Measurements from ENCODE around the gene NAB2. TPM values are rescaled to one million over a fixed set of nuclear protein-coding genes. Genes with fewer than 3 reads are reported as not detected.

The NAB2 gene
- total and polyA plus RNA-seq, 2 experiments from 2014 or later, result 21.6 to 107 TPM

DNA sequence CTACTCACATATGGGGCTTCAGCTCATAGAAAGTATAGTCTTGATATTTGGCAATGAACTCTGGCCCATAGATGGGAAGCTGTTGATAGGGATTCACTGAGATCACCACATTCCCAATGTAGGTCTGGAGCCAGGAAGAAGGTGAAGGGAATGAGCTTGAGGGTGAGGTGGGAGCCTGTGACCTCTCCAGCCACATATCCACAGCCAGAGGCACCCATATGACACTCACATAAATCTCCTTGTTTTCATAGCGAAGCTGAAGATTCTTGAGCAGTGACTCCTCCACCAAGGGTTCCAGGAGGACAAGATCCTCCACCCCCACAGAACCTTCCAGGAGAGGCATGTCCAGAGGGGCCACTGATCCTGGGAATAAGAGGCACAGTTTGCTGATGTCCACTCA is 40.9 kb upstream of the NAB2 start:
- H3K9me2 ChIP-seq (ENCODE audit: insufficient read depth), result no peaks in the 10 kb centered on the region
- WGBS, 2 experiments (ENCODE audit: low coverage in 1 of 2, low lambda C conversion rate in 2 of 2, missing lambda C conversion rate in 2 of 2), result 15 to 20% methylated on average over 1 of the region's 1 CpG
- 0 out of 2 replicates have a peak, but pooled peaks cover 7% of the 10 kb centered on the region for H3K4me1 ChIP-seq (ENCODE audit: insufficient read depth)
- H3K4me2 ChIP-seq (ENCODE audit: unreplicated experiment), result no peak overlapping the region
- H3K4me3 ChIP-seq, result no peak overlapping the region
- H4K20me1 ChIP-seq (ENCODE audit: insufficient read depth), result no peaks in the 10 kb centered on the region
- H3K27me3 ChIP-seq (replicated peaks; ENCODE audit: insufficient read depth), result peaks cover 9% of the 10 kb centered on the region; the same call in 1 of the 2 replicates
- in situ Hi-C loops (cut with MboI), result no loop called here
- no peaks in the 10 kb centered on the region for H3K79me2 ChIP-seq (ENCODE audit: insufficient read depth)
- H2AFZ ChIP-seq, result no peak overlapping the region
- TF ChIP-seq EZH2phosphoT487 (IDR thresholded peaks at IDR 0.05; ENCODE audit: insufficient read depth, low read depth) (no peak), EZH2 (IDR thresholded peaks at IDR 0.05; ENCODE audit: insufficient read depth, poor library complexity, severe bottlenecking) (no peak)
- no peak overlapping the region for H3K9ac ChIP-seq
- no peaks in the 10 kb centered on the region for H3K9me3 ChIP-seq (ENCODE audit: low read depth)
- no peak overlapping the region for H3K27ac ChIP-seq
- no peaks in the 10 kb centered on the region for H3K36me3 ChIP-seq (ENCODE audit: low read depth)
- DNase-seq, result peak; percentile 28
- no peaks in the 10 kb centered on the region for H3F3A ChIP-seq (ENCODE audit: insufficient read depth)

DNA sequence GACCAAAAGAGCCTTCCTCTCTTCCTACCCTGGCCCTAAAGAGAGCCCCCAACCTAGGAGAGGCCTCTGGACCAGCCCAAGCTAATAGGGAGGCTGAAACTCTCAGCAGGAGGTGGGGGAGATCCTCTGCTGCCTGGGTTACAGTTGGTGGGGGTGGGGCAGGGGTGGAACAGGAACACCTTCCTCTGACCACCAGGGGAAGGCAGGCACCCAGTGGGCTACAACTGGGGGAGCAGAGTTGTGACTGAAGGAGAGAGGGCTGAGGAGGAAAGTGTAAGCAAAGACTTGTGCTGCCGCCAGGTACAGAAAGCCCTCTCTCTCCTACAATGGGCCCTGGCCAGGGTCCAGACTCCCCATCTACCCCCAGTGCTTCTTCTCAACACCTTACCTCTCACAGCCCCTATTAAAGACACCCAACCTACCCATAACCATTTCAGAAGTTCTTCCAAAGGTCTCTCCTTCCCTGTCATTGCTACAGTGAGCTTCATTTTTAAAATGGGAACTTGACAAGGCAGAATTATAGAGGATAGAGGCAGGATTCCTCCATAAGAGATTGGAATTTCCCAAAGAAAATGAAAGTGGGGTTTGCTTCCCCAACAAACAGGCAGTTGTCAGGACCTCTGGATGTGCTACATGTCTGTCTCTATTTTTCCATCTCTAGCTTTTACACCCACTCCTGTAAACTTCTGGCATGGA is 40.3 kb upstream of the NAB2 start:
- WGBS, 2 experiments (ENCODE audit: low coverage in 1 of 2, low lambda C conversion rate in 2 of 2, missing lambda C conversion rate in 2 of 2), result 85 to 87% methylated on average over 1 of the region's 1 CpG
- H3K9ac ChIP-seq, result no peak overlapping the region
- 0 out of 2 replicates have a peak, but pooled peaks cover 4% of the 10 kb centered on the region for H3K27me3 ChIP-seq (replicated peaks; ENCODE audit: insufficient read depth)
- in situ Hi-C loops (cut with MboI), result no loop called here
- H3K36me3 ChIP-seq (ENCODE audit: low read depth), result no peaks in the 10 kb centered on the region
- H3K4me1 ChIP-seq (ENCODE audit: insufficient read depth), result 0 out of 2 replicates have a peak, but pooled peaks cover 7% of the 10 kb centered on the region
- no peak overlapping the region for H3K4me2 ChIP-seq (ENCODE audit: unreplicated experiment)
- no peak for TF ChIP-seq EZH2phosphoT487 (IDR thresholded peaks at IDR 0.05; ENCODE audit: insufficient read depth, low read depth)
- TF ChIP-seq EZH2 (IDR thresholded peaks at IDR 0.05; ENCODE audit: insufficient read depth, poor library complexity, severe bottlenecking), result no peak
- no peak overlapping the region for H3K27ac ChIP-seq
- H2AFZ ChIP-seq, result no peak overlapping the region
- no peaks in the 10 kb centered on the region for H4K20me1 ChIP-seq (ENCODE audit: insufficient read depth)
- H3K9me3 ChIP-seq (ENCODE audit: low read depth), result no peaks in the 10 kb centered on the region
- no peak for DNase-seq
- H3K4me3 ChIP-seq, result no peak overlapping the region
- H3K79me2 ChIP-seq (ENCODE audit: insufficient read depth), result no peaks in the 10 kb centered on the region
- H3K9me2 ChIP-seq (ENCODE audit: insufficient read depth), result no peaks in the 10 kb centered on the region
- no peaks in the 10 kb centered on the region for H3F3A ChIP-seq (ENCODE audit: insufficient read depth)

DNA sequence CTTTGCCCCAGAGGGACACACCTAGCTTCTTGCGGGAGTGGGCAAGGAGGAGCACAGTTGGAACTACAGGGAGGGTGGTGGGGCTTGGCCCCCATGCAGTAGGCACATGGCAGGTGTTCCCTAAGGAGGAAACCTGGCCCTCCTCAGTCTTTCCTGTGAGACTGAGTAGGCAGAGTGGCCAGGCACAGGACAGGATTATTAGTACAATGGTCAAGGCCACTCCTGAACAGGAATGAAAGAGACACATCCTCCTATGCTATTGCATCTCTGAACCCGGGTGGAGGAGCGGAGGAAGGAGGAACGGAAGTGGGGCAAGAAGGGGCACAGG is 39.8 kb upstream of the NAB2 start:
- Histone ChIP-seq H3K4me1 (ENCODE audit: insufficient read depth) (0 out of 2 replicates have a peak, but pooled peaks cover 7% of the 10 kb centered on the region), H3K4me3 (no peak overlapping the region), H3K36me3 (ENCODE audit: low read depth) (no peaks in the 10 kb centered on the region), H4K20me1 (ENCODE audit: insufficient read depth) (no peaks in the 10 kb centered on the region), H3K9me3 (ENCODE audit: low read depth) (no peaks in the 10 kb centered on the region), H3K9me2 (ENCODE audit: insufficient read depth) (no peaks in the 10 kb centered on the region), H2AFZ (no peak overlapping the region), H3K4me2 (ENCODE audit: unreplicated experiment) (no peak overlapping the region), H3F3A (ENCODE audit: insufficient read depth) (no peaks in the 10 kb centered on the region), H3K79me2 (ENCODE audit: insufficient read depth) (no peaks in the 10 kb centered on the region), H3K27ac (no peak overlapping the region), H3K9ac (no peak overlapping the region), H3K27me3 (replicated peaks; ENCODE audit: insufficient read depth) (0 out of 2 replicates have a peak, but pooled peaks cover 4% of the 10 kb centered on the region)
- WGBS, 2 experiments (ENCODE audit: low coverage in 1 of 2, low lambda C conversion rate in 2 of 2, missing lambda C conversion rate in 2 of 2), result 94 to 95% methylated on average over 4 of the region's 4 CpGs
- no peak for DNase-seq
- in situ Hi-C loops (cut with MboI), result no loop called here
- TF ChIP-seq EZH2 (IDR thresholded peaks at IDR 0.05; ENCODE audit: insufficient read depth, poor library complexity, severe bottlenecking), result no peak
- TF ChIP-seq EZH2phosphoT487 (IDR thresholded peaks at IDR 0.05; ENCODE audit: insufficient read depth, low read depth), result no peak

DNA sequence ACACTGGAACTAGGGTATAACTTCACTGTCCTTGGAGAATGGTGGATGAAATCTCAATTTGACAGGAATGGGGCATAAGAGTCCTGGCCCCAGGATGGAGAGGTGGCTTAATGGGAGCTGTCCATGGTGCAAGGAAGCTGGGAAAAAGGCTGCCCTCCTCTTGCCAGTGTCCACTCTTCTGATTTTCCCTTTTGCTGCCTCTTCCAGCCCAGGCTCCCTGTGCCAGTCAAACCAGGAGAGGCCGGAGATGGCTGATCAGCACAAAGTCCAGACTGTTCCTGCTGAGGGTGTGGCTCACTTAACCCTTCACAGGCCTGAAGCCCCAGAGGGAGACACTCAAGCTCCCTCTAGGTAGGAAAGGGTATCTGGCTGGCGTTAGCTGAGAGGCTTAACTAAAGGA is 39.0 kb upstream of the NAB2 start, which contains the start of gene MYO1A:
Gene MYO1A, minus strand, starts transcription at position 240 of the 400 bp plus-strand sequence. CDS start 1,806 bp downstream, outside the sequence.
- H3K79me2 ChIP-seq (ENCODE audit: insufficient read depth), result no peaks in the 10 kb centered on the region
- H3K36me3 ChIP-seq (ENCODE audit: low read depth), result no peaks in the 10 kb centered on the region
- peak; percentile 50 for DNase-seq
- H3K9me2 ChIP-seq (ENCODE audit: insufficient read depth), result no peaks in the 10 kb centered on the region
- H3F3A ChIP-seq (ENCODE audit: insufficient read depth), result no peaks in the 10 kb centered on the region
- no peaks in the 10 kb centered on the region for H3K9me3 ChIP-seq (ENCODE audit: low read depth)
- no peak within 1 kb of the TSS for H3K9ac ChIP-seq
- no peak within 1 kb of the TSS for H2AFZ ChIP-seq
- H3K4me2 ChIP-seq (ENCODE audit: unreplicated experiment), result no peak within 1 kb of the TSS
- TF ChIP-seq EZH2phosphoT487 (IDR thresholded peaks at IDR 0.05; ENCODE audit: insufficient read depth, low read depth) (no peak), EZH2 (IDR thresholded peaks at IDR 0.05; ENCODE audit: insufficient read depth, poor library complexity, severe bottlenecking) (no peak)
- 0 out of 2 replicates have a peak, but pooled peaks cover 4% of the 10 kb centered on the region for H3K27me3 ChIP-seq (replicated peaks; ENCODE audit: insufficient read depth)
- WGBS, 2 experiments (ENCODE audit: low coverage in 1 of 2, low lambda C conversion rate in 2 of 2, missing lambda C conversion rate in 2 of 2), result 24 to 29% methylated on average over 2 of the region's 2 CpGs
- 0 out of 2 replicates have a peak, but pooled peaks cover 7% of the 10 kb centered on the region for H3K4me1 ChIP-seq (ENCODE audit: insufficient read depth)
- H3K4me3 ChIP-seq, result no peak within 1 kb of the TSS
- in situ Hi-C loops (cut with MboI), result no loop called here
- H4K20me1 ChIP-seq (ENCODE audit: insufficient read depth), result no peaks in the 10 kb centered on the region
- no peak within 1 kb of the TSS for H3K27ac ChIP-seq

Data from GM23248 (cell line).